ENCODE results near the gene CENPE.

The CENPE gene

GRCh38 chr4:103099691-103100392 lies 98.3 kb downstream of the CENPE start, which contains the start of gene BDH2:
Gene BDH2, minus strand, starts transcription at chr4:103099834. Its CDS starts 3,580 bp downstream, at chr4:103096254.
- DNase-seq: peak; percentile 48
- peak within 1 kb of the TSS; percentile 43 for H3K27ac ChIP-seq

GRCh38 chr4:103098756-103099440 lies 99.2 kb downstream of the CENPE start:
- no peak for DNase-seq
- no peaks in the 10 kb centered on the region for H3K27me3 ChIP-seq (ENCODE audit: insufficient read depth, low read depth, severe bottlenecking)
- H3K27ac ChIP-seq: no peak overlapping the region; the same call in 1 of the 2 replicates
- no peaks in the 10 kb centered on the region for H3K9me3 ChIP-seq (ENCODE audit: severe bottlenecking)
- no peaks in the 10 kb centered on the region for H3K36me3 ChIP-seq
- no peak for TF ChIP-seq CTCF (IDR thresholded peaks at IDR 0.05; ENCODE audit: low read depth, low read length)
- peak overlapping the region; percentile 46 for H3K4me3 ChIP-seq (ENCODE audit: low read depth, low read length)

More at GRCh38 chr4:103099691-103100392, 98.3 kb downstream of the CENPE start, which contains the start of gene BDH2:
- H3K27me3 ChIP-seq (ENCODE audit: insufficient read depth, low read depth, severe bottlenecking): no peaks in the 10 kb centered on the region
- no peaks in the 10 kb centered on the region for H3K36me3 ChIP-seq
- peak within 1 kb of the TSS; percentile 46 for H3K4me3 ChIP-seq (ENCODE audit: low read depth, low read length)
- H3K9me3 ChIP-seq (ENCODE audit: severe bottlenecking): no peaks in the 10 kb centered on the region
- peak; percentile 55 for TF ChIP-seq CTCF (IDR thresholded peaks at IDR 0.05; ENCODE audit: low read depth, low read length)

- TF ChIP-seq CTCF (IDR thresholded peaks at IDR 0.05; ENCODE audit: low read depth, low read length): no peak
- DNase-seq: no peak
- Histone ChIP-seq H3K36me3 (no peaks in the 10 kb centered on the region), H3K27me3 (ENCODE audit: insufficient read depth, low read depth, severe bottlenecking) (no peaks in the 10 kb centered on the region), H3K9me3 (ENCODE audit: severe bottlenecking) (no peaks in the 10 kb centered on the region), H3K4me3 (ENCODE audit: low read depth, low read length) (no peak overlapping the region), H3K27ac (no peak overlapping the region)
These were observed 99.8 kb downstream of the CENPE start for GRCh38 chr4:103098341-103098740.

GRCh38 chr4:103097112-103097511 lies 101.0 kb downstream of the CENPE start:
- Histone ChIP-seq H3K4me3 (ENCODE audit: low read depth, low read length) (no peak overlapping the region), H3K36me3 (peaks cover 3% of the 10 kb centered on the region; the same call in 1 of the 2 replicates), H3K9me3 (ENCODE audit: severe bottlenecking) (no peaks in the 10 kb centered on the region), H3K27me3 (ENCODE audit: insufficient read depth, low read depth, severe bottlenecking) (no peaks in the 10 kb centered on the region), H3K27ac (no peak overlapping the region)
- no peak for DNase-seq
- TF ChIP-seq CTCF (IDR thresholded peaks at IDR 0.05; ENCODE audit: low read depth, low read length): no peak

- H3K4me3 ChIP-seq (ENCODE audit: low read depth, low read length): no peak overlapping the region
- TF ChIP-seq CTCF (IDR thresholded peaks at IDR 0.05; ENCODE audit: low read depth, low read length): no peak
These were observed 103.1 kb downstream of the CENPE start for GRCh38 chr4:103095080-103095479.

More at GRCh38 chr4:103095080-103095479, 103.1 kb downstream of the CENPE start:
- H3K27me3 ChIP-seq (ENCODE audit: insufficient read depth, low read depth, severe bottlenecking): no peaks in the 10 kb centered on the region
- H3K36me3 ChIP-seq: peaks cover 12% of the 10 kb centered on the region
- no peak overlapping the region for H3K27ac ChIP-seq
- H3K9me3 ChIP-seq (ENCODE audit: severe bottlenecking): no peaks in the 10 kb centered on the region
- DNase-seq: no peak
